Endothelial cell (in vitro differentiated cells): ENCODE results near the gene CCDC7. TPM values are rescaled to one million over a fixed set of nuclear protein-coding genes. Genes with fewer than 3 reads are reported as not detected.

ENCODE experiments used
- DNase-seq: peaks from one replicate; pipeline ENCODE4 v3.0.0; 2021; ENCODE audit warnings: low spot score
- H3K27ac Mint-ChIP-seq: one replicate; pipeline ENCODE4 v1.8.0; 2021; ENCODE audit warnings: mixed read lengths, inconsistent platforms; ENCODE audit not compliant: unreplicated experiment
- H3K27me3 Mint-ChIP-seq: one replicate; pipeline ENCODE4 v1.8.0; 2021; ENCODE audit warnings: mild to moderate bottlenecking, moderate library complexity, mixed read lengths, inconsistent platforms; ENCODE audit not compliant: unreplicated experiment
- H3K36me3 Mint-ChIP-seq: one replicate; pipeline ENCODE4 v1.8.0; 2021; ENCODE audit warnings: mild to moderate bottlenecking, low read depth, mixed read lengths, inconsistent platforms; ENCODE audit not compliant: unreplicated experiment
- H3K4me1 Mint-ChIP-seq: one replicate; pipeline ENCODE4 v1.8.0; 2021; ENCODE audit warnings: mild to moderate bottlenecking, mixed read lengths, inconsistent platforms; ENCODE audit not compliant: unreplicated experiment
- H3K4me3 Mint-ChIP-seq: one replicate; pipeline ENCODE4 v1.8.0; 2021; ENCODE audit warnings: mild to moderate bottlenecking, mixed read lengths, inconsistent platforms; ENCODE audit not compliant: unreplicated experiment
- H3K9me3 Mint-ChIP-seq: one replicate; pipeline ENCODE4 v1.8.0; 2021; ENCODE audit warnings: mixed read lengths, inconsistent platforms; ENCODE audit not compliant: unreplicated experiment
- CTCF ChIP-seq: fragments of 200-600 bp; sonication (generic); IDR thresholded peaks from one replicate; pipeline ENCODE4 v1.5.0; 2021; ENCODE audit warnings: antibody characterized with exemption; ENCODE audit not compliant: unreplicated experiment
- total RNA-seq: library from RNA; stranded (reverse); fragmentation: NEBNext Ultra II Directional; extraction: Animal tissue kit (Norgen Biotek cat#: 25700); gene quantifications from one replicate; pipeline ENCODE4 v1.2.1, GENCODE V29; 2021; ENCODE audit not compliant: unreplicated experiment

Gene CCDC7
- total RNA-seq, 1 donor from 2014 or later, result 5.4 TPM

- Mint-ChIP-seq H3K4me1 (no peaks in the 10 kb centered on the region), H3K27me3 (peaks cover 2% of the 10 kb centered on the region), H3K36me3 (no peaks in the 10 kb centered on the region), H3K9me3 (no peaks in the 10 kb centered on the region), H3K27ac (no peak overlapping the region), H3K4me3 (no peak overlapping the region)
- no peak for DNase-seq
- TF ChIP-seq CTCF, result no peak
Observed at GRCh38 chr10:32713560-32713959, 267.6 kb downstream of the CCDC7 start.

GRCh38 chr10:32731527-32731926 lies 285.6 kb downstream of the CCDC7 start:
- H3K36me3 Mint-ChIP-seq, result no peaks in the 10 kb centered on the region
- H3K27ac Mint-ChIP-seq, result no peak overlapping the region
- H3K4me1 Mint-ChIP-seq, result no peaks in the 10 kb centered on the region
- no peak for TF ChIP-seq CTCF
- no peaks in the 10 kb centered on the region for H3K9me3 Mint-ChIP-seq
- no peaks in the 10 kb centered on the region for H3K27me3 Mint-ChIP-seq
- H3K4me3 Mint-ChIP-seq, result no peak overlapping the region
- DNase-seq, result no peak

GRCh38 chr10:32738958-32739357 lies 293.0 kb downstream of the CCDC7 start:
- Mint-ChIP-seq H3K27me3 (no peaks in the 10 kb centered on the region), H3K4me1 (no peaks in the 10 kb centered on the region), H3K36me3 (no peaks in the 10 kb centered on the region), H3K4me3 (no peak overlapping the region), H3K27ac (no peak overlapping the region), H3K9me3 (no peaks in the 10 kb centered on the region)
- TF ChIP-seq CTCF, result no peak
- DNase-seq, result no peak

- H3K27me3 Mint-ChIP-seq, result no peaks in the 10 kb centered on the region
- no peak overlapping the region for H3K4me3 Mint-ChIP-seq
- no peak overlapping the region for H3K27ac Mint-ChIP-seq
- H3K9me3 Mint-ChIP-seq, result no peaks in the 10 kb centered on the region
- H3K36me3 Mint-ChIP-seq, result peaks cover 6% of the 10 kb centered on the region
- TF ChIP-seq CTCF, result no peak
- no peak for DNase-seq
- no peaks in the 10 kb centered on the region for H3K4me1 Mint-ChIP-seq
Observed at GRCh38 chr10:32744321-32744720, 298.4 kb downstream of the CCDC7 start.

- Mint-ChIP-seq H3K27me3 (no peaks in the 10 kb centered on the region), H3K9me3 (no peaks in the 10 kb centered on the region), H3K36me3 (peaks cover 6% of the 10 kb centered on the region), H3K4me1 (no peaks in the 10 kb centered on the region), H3K27ac (no peak overlapping the region), H3K4me3 (no peak overlapping the region)
- DNase-seq, result no peak
- TF ChIP-seq CTCF, result no peak
Observed at GRCh38 chr10:32746869-32747268, 300.9 kb downstream of the CCDC7 start.
